Measurements from ENCODE around the gene ZNF701.
A peak's percentile ranks its signal among the peaks of the same experiment; 100 is the strongest.
"Not testable (repeated sequence)": the region's sequence is repeated elsewhere in the genome, so short reads cannot be mapped to it uniquely, and the experiment has no call there.

ZNF701 gene

DNA sequence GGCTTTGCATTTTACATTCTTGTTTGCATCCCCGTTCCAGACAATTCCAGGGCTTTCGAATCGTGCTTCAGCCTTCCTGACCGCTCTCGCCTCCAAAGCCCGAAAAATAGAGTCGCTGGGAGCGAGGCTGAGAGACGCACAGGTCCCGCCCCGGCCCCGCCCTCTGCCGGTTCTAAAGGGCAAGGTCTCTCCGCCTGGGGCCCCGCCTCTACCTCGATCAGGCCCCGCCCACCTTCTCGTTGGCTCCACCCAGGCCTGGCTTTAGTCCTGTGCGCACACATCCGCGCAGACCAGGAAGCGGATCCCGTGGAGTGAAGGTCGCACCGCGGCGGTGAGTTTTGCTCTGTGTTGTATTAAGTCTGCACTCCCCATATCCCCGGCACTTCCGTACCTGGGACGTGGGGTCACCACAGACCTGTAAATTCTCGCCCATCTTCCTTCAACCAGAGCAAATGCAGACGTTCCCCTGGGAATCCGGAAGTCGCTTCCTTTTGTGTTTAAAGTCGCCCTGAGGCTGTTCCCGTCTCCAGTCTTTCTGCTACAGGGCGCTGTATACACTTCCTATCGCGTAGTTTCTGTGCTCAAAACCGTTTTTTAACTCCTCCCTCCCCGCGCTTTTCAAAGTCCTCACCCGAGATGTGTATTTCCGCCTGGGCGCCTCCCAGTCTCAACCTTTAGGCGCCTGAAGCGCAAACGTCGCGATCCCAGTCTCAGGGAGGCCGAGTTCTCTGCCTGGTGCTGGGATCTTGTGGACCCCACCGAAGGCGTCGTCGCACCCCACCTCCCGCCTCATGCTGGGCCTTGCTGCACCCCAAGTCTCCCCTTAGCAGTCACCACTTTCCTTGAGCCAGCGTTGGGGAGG, at the start of gene ZNF701:
TSS of gene ZNF701 (plus strand) at position 288 of the 862 bp plus-strand sequence. CDS start 3,861 bp downstream, outside the sequence.
- DNase-seq (ENCODE audit: low read depth in 2 of 2), result peak; percentile 83 to 89

GRCh38 chr19:52522551-52522950, 47.5 kb upstream of the ZNF701 start:
- DNase-seq (ENCODE audit: low read depth in 2 of 2), result no peak

DNA sequence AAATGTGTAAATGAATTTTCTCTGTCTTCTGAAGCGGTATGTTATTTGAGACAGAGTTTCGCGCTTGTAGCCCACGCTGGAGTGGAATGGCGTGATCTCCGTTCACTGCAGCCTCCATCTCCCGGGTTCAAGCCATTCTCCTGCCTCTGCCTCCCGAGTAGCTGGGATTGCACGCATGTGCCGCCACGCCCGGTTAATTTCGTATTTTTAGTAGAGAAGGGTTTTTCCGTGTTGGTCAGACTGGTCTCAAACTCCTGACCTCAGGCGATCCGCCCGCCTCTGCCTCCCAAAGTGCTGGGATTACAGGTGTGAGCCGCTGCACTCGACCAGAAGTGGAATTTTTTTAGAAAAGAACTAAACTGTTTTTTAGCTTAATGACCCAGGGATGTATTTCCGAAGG, 46.0 kb upstream of the ZNF701 start:
- no peak for DNase-seq (ENCODE audit: low read depth in 2 of 2)

GRCh38 chr19:52527134-52527955, 42.7 kb upstream of the ZNF701 start, which contains the start of gene ZNF808:
Gene ZNF808, plus strand, starts transcription at chr19:52527668. Its CDS starts 15,617 bp downstream, at chr19:52543285.
- peak; percentile 95 to 97 for DNase-seq (ENCODE audit: low read depth in 2 of 2)

GRCh38 chr19:52527956-52528351, 42.1 kb upstream of the ZNF701 start:
- no peak for DNase-seq (ENCODE audit: low read depth in 2 of 2)

GRCh38 chr19:52532480-52532879, 37.6 kb upstream of the ZNF701 start:
- DNase-seq (ENCODE audit: low read depth in 2 of 2), result no peak

DNA sequence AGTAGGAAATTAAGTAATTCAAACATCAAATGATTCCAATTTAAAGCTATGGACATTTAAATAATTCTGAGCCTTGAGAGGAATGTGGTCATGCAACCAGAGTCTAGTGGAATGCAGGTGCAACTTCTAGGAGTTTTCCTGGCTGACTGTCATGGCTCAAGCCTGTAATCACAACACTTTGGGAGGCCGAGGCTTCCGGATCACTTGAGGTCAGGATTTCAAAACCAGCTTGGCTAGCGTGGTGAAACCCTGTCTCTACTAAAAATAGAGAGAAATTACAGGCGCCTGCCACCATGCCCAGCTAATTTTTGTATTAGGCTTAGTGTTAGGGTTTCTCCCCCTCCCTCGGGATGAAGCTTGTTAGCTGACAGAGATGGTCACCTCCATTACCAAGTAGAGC, 36.2 kb upstream of the ZNF701 start:
- DNase-seq (ENCODE audit: low read depth in 2 of 2), result no peak

DNA sequence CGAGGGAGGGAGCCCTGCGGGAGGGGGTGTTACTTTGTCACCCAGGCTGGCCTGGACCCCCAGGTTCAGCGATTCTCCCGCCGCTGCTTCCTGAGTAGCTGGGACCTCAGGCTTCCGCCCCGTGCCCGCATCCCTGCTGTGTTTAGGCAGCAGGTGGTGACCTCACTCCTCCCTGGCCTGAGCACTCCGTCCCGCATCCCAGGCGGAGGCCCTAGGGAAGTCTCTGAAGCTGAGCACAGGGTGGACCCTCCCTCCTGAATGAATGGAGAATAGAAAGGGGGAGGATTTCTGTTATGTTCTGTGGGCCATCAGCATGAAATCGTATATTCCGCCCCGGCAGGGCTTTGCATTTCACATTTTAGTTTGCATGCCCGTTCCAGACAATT, 34.7 kb upstream of the ZNF701 start:
- not testable (repeated sequence) for DNase-seq (ENCODE audit: low read depth in 2 of 2)

- DNase-seq (ENCODE audit: low read depth in 2 of 2), result peak; percentile 88 to 94
Observed at GRCh38 chr19:52535771-52536447, 34.2 kb upstream of the ZNF701 start.

GRCh38 chr19:52536448-52536800, 33.7 kb upstream of the ZNF701 start:
- no peak for DNase-seq (ENCODE audit: low read depth in 2 of 2)

DNA sequence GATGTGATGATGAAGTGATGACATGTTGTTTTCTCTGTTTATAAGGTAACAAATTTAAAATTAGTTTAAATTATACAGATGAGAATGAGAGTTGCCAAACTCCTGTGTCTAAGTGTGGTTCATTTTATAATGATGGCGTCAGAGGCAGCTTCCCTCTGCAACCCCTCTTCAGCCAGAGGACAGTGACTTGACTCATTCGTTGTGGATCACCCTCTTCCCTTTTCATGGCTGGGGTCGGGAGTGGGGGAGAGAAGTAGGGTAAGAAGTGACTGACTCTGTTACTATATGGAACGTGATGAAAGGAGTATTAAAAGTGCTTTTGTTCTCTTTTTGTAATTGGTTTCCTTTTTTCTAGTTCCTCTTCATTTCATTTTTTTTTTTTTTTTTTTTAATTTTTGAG, 31.3 kb upstream of the ZNF701 start:
- not testable (repeated sequence) for DNase-seq (ENCODE audit: low read depth in 2 of 2)

GRCh38 chr19:52541176-52541575, 28.9 kb upstream of the ZNF701 start:
- DNase-seq (ENCODE audit: low read depth in 2 of 2), result not testable (repeated sequence)

- DNase-seq (ENCODE audit: low read depth in 2 of 2), result no peak
Observed at GRCh38 chr19:52541608-52542007, 28.5 kb upstream of the ZNF701 start.

DNA sequence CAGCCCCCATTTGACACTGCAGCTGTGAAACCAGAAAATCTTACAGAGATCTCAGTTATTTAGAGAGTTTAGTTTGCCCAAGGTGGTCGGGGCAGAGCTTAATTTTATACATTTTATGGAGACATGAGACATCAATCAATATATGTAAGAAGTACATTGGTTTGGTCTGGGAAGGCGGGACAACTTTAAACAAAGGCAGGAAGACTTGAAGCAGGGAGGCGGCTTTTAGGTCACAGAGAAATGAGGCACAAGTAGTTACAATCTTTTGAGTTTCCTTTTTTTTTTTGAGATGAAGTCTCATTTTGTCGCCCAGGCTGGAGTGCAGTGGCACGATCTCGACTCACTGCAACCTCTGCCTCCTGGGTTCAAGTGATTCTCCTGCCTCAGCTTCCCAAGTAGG, 27.5 kb upstream of the ZNF701 start:
- not testable (repeated sequence) for DNase-seq (ENCODE audit: low read depth in 2 of 2)

DNA sequence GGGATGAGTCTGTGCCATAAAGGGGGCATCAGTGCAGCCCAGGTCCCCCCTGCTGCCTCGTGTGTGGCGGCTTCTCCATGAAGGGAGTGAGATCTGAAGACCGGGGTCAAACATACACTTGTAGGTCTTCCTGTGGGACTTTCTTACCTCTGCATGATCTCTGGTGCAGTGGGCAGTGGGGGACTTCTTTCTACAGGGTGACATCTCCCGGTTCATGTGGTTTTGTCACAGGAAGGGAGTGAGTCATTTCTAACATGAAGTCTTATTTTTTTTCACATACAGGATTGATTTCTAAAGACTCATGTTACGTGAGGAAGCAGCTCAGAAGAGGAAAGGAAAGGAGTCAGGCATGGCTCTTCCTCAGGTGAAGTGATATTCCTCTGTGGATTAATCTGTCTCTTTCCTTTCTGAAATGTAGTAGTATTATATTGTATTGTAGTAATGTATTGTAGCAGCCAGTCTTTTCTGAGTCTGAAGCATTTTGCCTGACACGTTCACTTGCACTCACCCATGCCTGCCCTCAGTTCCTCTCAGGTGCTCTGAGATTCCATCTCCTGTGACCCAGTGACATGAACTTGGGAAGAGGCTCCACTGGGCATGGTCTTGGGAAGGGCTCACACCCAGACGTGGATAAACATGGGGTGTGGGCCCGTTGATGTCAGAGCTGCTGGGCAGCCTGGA, 27.0 kb upstream of the ZNF701 start:
- DNase-seq (ENCODE audit: low read depth in 2 of 2), result no peak

- no peak for DNase-seq (ENCODE audit: low read depth in 2 of 2)
Observed at GRCh38 chr19:52554216-52554971, 15.7 kb upstream of the ZNF701 start.

- no peak for DNase-seq (ENCODE audit: low read depth in 2 of 2)
Observed at GRCh38 chr19:52557231-52557995, 12.7 kb upstream of the ZNF701 start.

DNA sequence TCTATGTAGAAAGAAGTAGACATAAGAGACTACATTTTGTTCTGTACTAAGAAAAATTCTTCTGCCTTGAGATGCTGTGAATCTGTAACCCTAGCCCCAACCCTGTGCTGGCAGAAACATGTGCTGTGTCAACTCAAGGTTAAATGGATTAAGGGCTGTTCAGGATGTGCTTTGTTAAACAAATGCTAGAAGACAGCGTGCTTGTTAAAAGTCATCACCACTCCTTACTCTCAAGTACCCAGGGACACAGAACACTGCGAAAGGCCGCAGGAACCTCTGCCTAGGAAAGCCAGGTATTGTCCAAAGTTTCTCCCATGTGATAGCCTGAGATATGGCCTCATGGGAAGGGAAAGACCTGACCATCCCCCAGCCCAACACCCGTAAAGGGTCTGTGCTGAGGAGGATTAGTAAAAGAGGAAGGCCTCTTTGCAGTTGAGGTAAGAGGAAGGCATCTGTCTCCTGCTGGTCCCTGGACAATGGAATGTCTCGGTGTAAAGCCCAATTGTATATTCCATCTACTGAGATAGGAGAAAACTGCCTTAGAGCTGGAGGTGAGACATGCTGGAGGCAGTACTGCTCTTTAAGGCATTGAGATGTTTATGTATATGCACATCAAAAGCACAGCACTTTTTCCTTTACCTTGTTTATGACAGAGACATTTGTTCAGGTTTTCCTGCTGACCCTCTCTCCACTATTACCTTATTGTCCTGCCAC, 11.2 kb upstream of the ZNF701 start:
- DNase-seq (ENCODE audit: low read depth in 2 of 2), result not testable (repeated sequence)

DNA sequence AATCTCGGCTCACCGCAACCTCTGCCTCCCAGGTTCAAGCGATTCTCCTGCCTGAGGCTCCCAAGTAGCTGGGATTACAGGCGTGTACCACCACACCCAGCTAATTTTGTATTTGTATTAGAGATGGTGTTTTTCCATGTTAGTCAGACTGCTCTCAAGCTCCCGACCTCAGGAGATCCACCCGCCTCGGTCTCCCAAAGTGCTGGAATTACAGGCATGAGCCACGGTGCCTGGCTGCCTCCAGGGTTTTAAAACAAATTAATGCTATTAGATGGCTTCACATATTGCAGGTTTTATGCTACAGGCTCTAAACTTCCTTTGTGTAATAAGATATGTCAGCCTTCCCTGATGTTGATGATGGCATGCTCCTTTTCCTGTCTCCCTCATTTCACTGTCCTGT, 8.5 kb upstream of the ZNF701 start:
- not testable (repeated sequence) for DNase-seq (ENCODE audit: low read depth in 2 of 2)

Data from stimulated activated CD8-positive, alpha-beta memory T cell treated with anti-CD3 and anti-CD28 coated beads, Interleukin-2, amount 100 ng/mL, for 48 hours (primary cell).